IMR-90 (cell line): ENCODE data around the gene BDH1. TPM values are rescaled to one million over a fixed set of nuclear protein-coding genes. Genes with fewer than 3 reads are reported as not detected.

Source experiments
- ATAC-seq: fragments of 200-7000 bp; cut with Tn5 transposase; 2 replicates; pipeline ENCODE4 v1.9.1; 2020; ENCODE audit warnings: low read depth, mild to moderate bottlenecking, moderate library complexity
- BruUV-seq: library from RNA; stranded (reverse); fragments of 400-500 nt; replicated peaks from 2 replicates; lab custom pipeline; 2021; lab: Mats Ljungman, UMichigan
- CTCF ChIA-PET: fragments of 300-600 bp; formaldehyde crosslinking; extraction: SDS; loops from one replicate; lab custom pipeline; 2021; ENCODE audit warnings: antibody characterized with exemption; lab: Yijun Ruan, JAX
- POLR2A ChIA-PET: fragments of 300-600 bp; sonication (Branson Sonifier 250); formaldehyde crosslinking; loops from one replicate; lab custom pipeline; 2022; ENCODE audit warnings: antibody characterized with exemption; ENCODE audit not compliant: unreplicated experiment; lab: Charles Lee
- DNase-seq: peaks from one replicate; pipeline ENCODE4 v3.0.0; 2013
- H2AFZ ChIP-seq: replicated peaks from 2 replicates; pipeline ENCODE3; 2013; ENCODE audit warnings: low read length, mild to moderate bottlenecking; ENCODE audit not compliant: poor library complexity
- H2AK5ac ChIP-seq: 2 replicates; pipeline ENCODE4 v1.6.1; 2013; ENCODE audit warnings: low read depth, low read length, inconsistent platforms
- H2AK9ac ChIP-seq: replicated peaks from 2 replicates; pipeline ENCODE3; 2013; ENCODE audit warnings: mild to moderate bottlenecking, low read depth, low read length, moderate library complexity; ENCODE audit not compliant: poor library complexity
- H2BK120ac ChIP-seq: 2 replicates; pipeline ENCODE4 v1.6.1; 2013; ENCODE audit warnings: low read depth, low read length, inconsistent platforms
- H2BK15ac ChIP-seq: 3 replicates; pipeline ENCODE4 v1.6.1; 2013; ENCODE audit warnings: low read depth, low read length, inconsistent platforms
- H2BK20ac ChIP-seq: 2 replicates; pipeline ENCODE4 v1.6.1; 2013; ENCODE audit warnings: low read depth, mild to moderate bottlenecking, inconsistent platforms, low read length, moderate library complexity
- H2BK5ac ChIP-seq: 2 replicates; pipeline ENCODE4 v1.6.1; 2013; ENCODE audit warnings: mild to moderate bottlenecking, low read depth, low read length, inconsistent platforms; ENCODE audit not compliant: poor library complexity, severe bottlenecking
- H3K14ac ChIP-seq: replicated peaks from 2 replicates; pipeline ENCODE4 v1.6.1; 2013; ENCODE audit warnings: low read depth, low read length, inconsistent platforms
- H3K18ac ChIP-seq: 2 replicates; pipeline ENCODE4 v1.6.1; 2013; ENCODE audit warnings: low read depth, low read length, control low read depth
- H3K23ac ChIP-seq: 2 replicates; pipeline ENCODE4 v1.6.1; 2013; ENCODE audit warnings: low read depth, low read length, inconsistent platforms
- H3K27ac ChIP-seq: 2 replicates; pipeline ENCODE4 v1.5.1; 2013; ENCODE audit warnings: mild to moderate bottlenecking, control low read depth, low read length; ENCODE audit not compliant: insufficient read depth
- H3K27me3 ChIP-seq: 2 replicates; pipeline ENCODE4 v1.6.1; 2013; ENCODE audit warnings: low read length; ENCODE audit not compliant: control insufficient read depth, insufficient read depth
- H3K36me3 ChIP-seq: 2 replicates; pipeline ENCODE4 v1.6.1; 2013; ENCODE audit warnings: low read length, mixed read lengths; ENCODE audit not compliant: control insufficient read depth, insufficient read depth
- H3K4ac ChIP-seq: 2 replicates; pipeline ENCODE4 v1.6.1; 2013; ENCODE audit warnings: low read depth, low read length, inconsistent platforms
- H3K4me1 ChIP-seq: 2 replicates; pipeline ENCODE4 v1.6.1; 2013; ENCODE audit warnings: low read length, mixed read lengths; ENCODE audit not compliant: control insufficient read depth, insufficient read depth
- H3K4me2 ChIP-seq: 2 replicates; pipeline ENCODE4 v1.6.1; 2013; ENCODE audit warnings: low read depth, mild to moderate bottlenecking, control low read depth, low read length, moderate library complexity
- H3K4me3 ChIP-seq: 2 replicates; pipeline ENCODE4 v1.5.1; 2013; ENCODE audit warnings: low read depth, mild to moderate bottlenecking, control low read depth, low read length, moderate library complexity; ENCODE audit not compliant: insufficient read depth
- H3K56ac ChIP-seq: 2 replicates; pipeline ENCODE4 v1.6.1; 2013; ENCODE audit warnings: low read length, inconsistent platforms; ENCODE audit not compliant: insufficient read depth; ENCODE audit errors: extremely low read depth
- H3K79me1 ChIP-seq, 2 experiments: 2 replicates each; pipeline ENCODE4 v1.6.1; 2013; ENCODE audit warnings: low read length in 2 of 2, inconsistent platforms in 1 of 2, low read depth in 1 of 2
- H3K9ac ChIP-seq: 2 replicates; pipeline ENCODE4 v1.6.1; 2013; ENCODE audit warnings: low read depth, low read length, control low read depth
- H3K9me1 ChIP-seq: 2 replicates; pipeline ENCODE4 v1.6.1; 2013; ENCODE audit warnings: low read length, inconsistent platforms; ENCODE audit not compliant: insufficient read depth
- H3K9me3 ChIP-seq: 2 replicates; pipeline ENCODE4 v1.6.1; 2013; ENCODE audit warnings: low read length; ENCODE audit not compliant: control insufficient read depth, insufficient read depth
- H4K20me1 ChIP-seq: 2 replicates; pipeline ENCODE4 v1.6.1; 2013; ENCODE audit warnings: low read length, inconsistent platforms; ENCODE audit not compliant: insufficient read depth
- H4K5ac ChIP-seq: 2 replicates; pipeline ENCODE4 v1.6.1; 2013; ENCODE audit warnings: mild to moderate bottlenecking, low read depth, low read length, control low read depth
- H4K8ac ChIP-seq, 2 experiments: 2 replicates each; pipeline ENCODE4 v1.6.1; 2013; ENCODE audit warnings: low read depth in 2 of 2, low read length in 2 of 2, control low read depth in 1 of 2, inconsistent platforms in 1 of 2
- H4K91ac ChIP-seq: 2 replicates; pipeline ENCODE4 v1.6.1; 2013; ENCODE audit warnings: low read depth, low read length, inconsistent platforms; ENCODE audit not compliant: insufficient read depth
- BHLHE40 ChIP-seq: fragments of 150-350 bp; IDR thresholded peaks from 2 replicates; pipeline ENCODE4 v1.6.1; 2016; ENCODE audit warnings: mild to moderate bottlenecking, low read depth, low read length
- CEBPB ChIP-seq: IDR thresholded peaks from 2 replicates; pipeline ENCODE4 v1.6.1; 2012; ENCODE audit warnings: low read depth, low read length, improper control_type of control experiment
- CHD1 ChIP-seq: IDR thresholded peaks from 2 replicates; pipeline ENCODE4 v1.6.1; 2012; ENCODE audit warnings: low read depth, low read length, improper control_type of control experiment
- FOS ChIP-seq: fragments of 150-350 bp; IDR thresholded peaks from 2 replicates; pipeline ENCODE4 v1.6.1; 2016; ENCODE audit warnings: low read depth, low read length
- MAFK ChIP-seq: IDR thresholded peaks from 2 replicates; pipeline ENCODE4 v1.6.1; 2012; ENCODE audit warnings: low read depth, low read length, improper control_type of control experiment
- MAZ ChIP-seq: IDR thresholded peaks from 2 replicates; pipeline ENCODE4 v1.6.1; 2012; ENCODE audit warnings: low read depth, mild to moderate bottlenecking, low read length, improper control_type of control experiment, moderate library complexity, borderline replicate concordance
- MXI1 ChIP-seq: IDR thresholded peaks from 2 replicates; pipeline ENCODE4 v1.6.1; 2012; ENCODE audit warnings: low read depth, mild to moderate bottlenecking, low read length, moderate library complexity, borderline replicate concordance
- NFE2L2 ChIP-seq: fragments of 150-350 bp; IDR thresholded peaks from 2 replicates; pipeline ENCODE4 v1.6.1; 2016; ENCODE audit warnings: low read depth, mild to moderate bottlenecking, low read length
- POLR2A ChIP-seq: IDR thresholded peaks from 2 replicates; pipeline ENCODE4 v1.6.1; 2012; ENCODE audit warnings: mild to moderate bottlenecking, low read depth, low read length
- RAD21 ChIP-seq: IDR thresholded peaks from 2 replicates; pipeline ENCODE4 v1.6.1; 2012; ENCODE audit warnings: low read length, improper control_type of control experiment
- RCOR1 ChIP-seq: IDR thresholded peaks from 2 replicates; pipeline ENCODE4 v1.6.1; 2012; ENCODE audit warnings: mild to moderate bottlenecking, low read length, improper control_type of control experiment; ENCODE audit not compliant: insufficient replicate concordance
- RFX5 ChIP-seq: IDR thresholded peaks from 2 replicates; pipeline ENCODE4 v1.8.0; 2012; ENCODE audit warnings: low read depth, mild to moderate bottlenecking, low read length, moderate library complexity
- SMC3 ChIP-seq: fragments of 150-350 bp; IDR thresholded peaks from 2 replicates; pipeline ENCODE4 v1.6.1; 2016; ENCODE audit warnings: low read depth, mild to moderate bottlenecking, antibody characterized with exemption, low read length, moderate library complexity
- WGBS, 2 experiments: methylation state at CpG; one replicate each; pipeline versions ENCODE4 v1.1.5 to v1.1.7; 2013; ENCODE audit warnings: missing lambda C conversion rate in 2 of 2; ENCODE audit not compliant: insufficient read length in 1 of 2; ENCODE audit errors: extremely low coverage in 2 of 2; 5-methylcytosine and 5-hydroxymethylcytosine counted together
- dilution Hi-C: fragments of 300-500 bp; cut with HindIII; formaldehyde crosslinking; loops from one replicate; pipeline ENCODE4 v1.14.3; 2018; ENCODE audit warnings: low sequenced_read_pairs; ENCODE audit not compliant: unreplicated experiment
- in situ Hi-C: fragments of 300-500 bp; cut with MboI; formaldehyde crosslinking; loops from 3 replicates; pipeline ENCODE4 v1.14.3; 2019; ENCODE audit warnings: low sequenced_read_pairs, inconsistent platforms, mixed read lengths
- intact Hi-C: fragments of 100-400 bp; cut with micrococcal nuclease; formaldehyde crosslinking; loops from 2 replicates; pipeline ENCODE4 v1.10.0; 2022
- polyA plus RNA-seq, 3 experiments: library from polyadenylated mRNA; depleted of rRNA; stranded (reverse); fragments of >200 nt; gene quantifications; 2 replicates each; pipeline ENCODE4 v1.2.3, GENCODE V29; 2012; ENCODE audit warnings: low replicate concordance in 1 of 3
- total RNA-seq: library from RNA; depleted of rRNA; stranded (reverse); fragments of >200 nt; gene quantifications from 2 replicates; pipeline ENCODE4 v1.2.3, GENCODE V29; 2012
- TF ChIP-seq, protein P1 (sequence below): conservative IDR thresholded peaks from 2 replicates; pipeline ENCODE4 v1.5.1; 2012; ENCODE audit warnings: mild to moderate bottlenecking, low read depth, low read length, improper control_type of control experiment
- TF ChIP-seq, protein P2 (sequence below): fragments of 150-350 bp; IDR thresholded peaks from 2 replicates; pipeline ENCODE4 v1.6.1; 2016; ENCODE audit warnings: low read depth, mild to moderate bottlenecking, low read length, moderate library complexity, borderline replicate concordance
- TF ChIP-seq, protein P3 (sequence below): fragments of 150-350 bp; IDR thresholded peaks from 2 replicates; pipeline ENCODE4 v1.6.1; 2017; ENCODE audit warnings: mild to moderate bottlenecking, antibody characterized with exemption, low read length, low read depth

Gene BDH1
- total and polyA plus RNA-seq, 2 of the 4 experiments (the other 2 are of a cell fraction) = 2.7 to 4.4 TPM

DNA sequence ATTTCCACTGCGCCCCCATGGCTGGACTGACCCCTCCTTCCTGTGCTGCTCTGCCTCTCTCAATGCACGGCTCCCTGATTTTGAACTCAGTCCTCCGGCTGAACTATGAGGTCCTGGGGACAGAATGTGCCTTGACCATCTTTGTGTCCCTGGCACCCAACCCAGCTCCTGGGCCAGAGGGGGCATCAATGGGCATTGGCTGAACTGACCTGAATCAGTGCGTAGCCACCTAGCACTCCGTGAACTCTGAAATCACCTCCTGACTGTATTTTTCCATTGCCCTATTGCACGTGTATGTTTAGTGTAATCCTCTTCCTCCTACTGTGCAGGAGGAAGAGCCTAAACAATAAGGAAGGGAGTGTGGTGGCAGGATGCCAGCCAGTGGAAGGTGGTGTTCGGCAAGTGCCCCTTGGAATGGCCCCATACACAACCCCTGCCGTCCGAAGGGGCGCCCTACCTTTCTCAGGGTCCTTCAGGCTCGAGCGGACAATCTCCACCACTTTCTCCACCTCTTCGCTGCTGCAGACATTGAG lies 33.5 kb downstream of the BDH1 start:
- no peak overlapping the region for H4K91ac ChIP-seq
- peak overlapping the region; percentile 20; the same call in 1 of the 2 replicates for H2AK5ac ChIP-seq
- H3K18ac ChIP-seq = no peak overlapping the region
- dilution Hi-C loops (no loop called here), in situ Hi-C loops (no loop called here), intact Hi-C loops (no loop called here)
- no peak overlapping the region for H4K8ac ChIP-seq
- no peak for DNase-seq
- no peak for ATAC-seq
- no peak overlapping the region for H3K23ac ChIP-seq
- H3K27me3 ChIP-seq = peaks cover 5% of the 10 kb centered on the region; the same call in 1 of the 2 replicates
- no peak overlapping the region for H3K27ac ChIP-seq
- WGBS, 2 experiments = 97% methylated on average over 3 of the region's 13 CpGs; no CpG with 5 or more reads in 1 of the 2 experiments
- H3K9ac ChIP-seq = no peak overlapping the region
- H2AFZ ChIP-seq = no peak overlapping the region
- no peaks in the 10 kb centered on the region for H3K79me1 ChIP-seq
- H2BK20ac ChIP-seq = peak overlapping the region; percentile 42; the same call in 1 of the 2 replicates
- TF ChIP-seq, protein P1, sequence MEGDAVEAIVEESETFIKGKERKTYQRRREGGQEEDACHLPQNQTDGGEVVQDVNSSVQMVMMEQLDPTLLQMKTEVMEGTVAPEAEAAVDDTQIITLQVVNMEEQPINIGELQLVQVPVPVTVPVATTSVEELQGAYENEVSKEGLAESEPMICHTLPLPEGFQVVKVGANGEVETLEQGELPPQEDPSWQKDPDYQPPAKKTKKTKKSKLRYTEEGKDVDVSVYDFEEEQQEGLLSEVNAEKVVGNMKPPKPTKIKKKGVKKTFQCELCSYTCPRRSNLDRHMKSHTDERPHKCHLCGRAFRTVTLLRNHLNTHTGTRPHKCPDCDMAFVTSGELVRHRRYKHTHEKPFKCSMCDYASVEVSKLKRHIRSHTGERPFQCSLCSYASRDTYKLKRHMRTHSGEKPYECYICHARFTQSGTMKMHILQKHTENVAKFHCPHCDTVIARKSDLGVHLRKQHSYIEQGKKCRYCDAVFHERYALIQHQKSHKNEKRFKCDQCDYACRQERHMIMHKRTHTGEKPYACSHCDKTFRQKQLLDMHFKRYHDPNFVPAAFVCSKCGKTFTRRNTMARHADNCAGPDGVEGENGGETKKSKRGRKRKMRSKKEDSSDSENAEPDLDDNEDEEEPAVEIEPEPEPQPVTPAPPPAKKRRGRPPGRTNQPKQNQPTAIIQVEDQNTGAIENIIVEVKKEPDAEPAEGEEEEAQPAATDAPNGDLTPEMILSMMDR = no peak
- TF ChIP-seq, protein P2, sequence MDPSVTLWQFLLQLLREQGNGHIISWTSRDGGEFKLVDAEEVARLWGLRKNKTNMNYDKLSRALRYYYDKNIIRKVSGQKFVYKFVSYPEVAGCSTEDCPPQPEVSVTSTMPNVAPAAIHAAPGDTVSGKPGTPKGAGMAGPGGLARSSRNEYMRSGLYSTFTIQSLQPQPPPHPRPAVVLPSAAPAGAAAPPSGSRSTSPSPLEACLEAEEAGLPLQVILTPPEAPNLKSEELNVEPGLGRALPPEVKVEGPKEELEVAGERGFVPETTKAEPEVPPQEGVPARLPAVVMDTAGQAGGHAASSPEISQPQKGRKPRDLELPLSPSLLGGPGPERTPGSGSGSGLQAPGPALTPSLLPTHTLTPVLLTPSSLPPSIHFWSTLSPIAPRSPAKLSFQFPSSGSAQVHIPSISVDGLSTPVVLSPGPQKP = no peak
- TF ChIP-seq NFE2L2 (no peak), MAZ (no peak), CHD1 (no peak), CEBPB (no peak), FOS (no peak), RAD21 (no peak), MXI1 (no peak), RCOR1 (no peak), POLR2A (no peak), BHLHE40 (no peak), SMC3 (no peak), MAFK (no peak), RFX5 (no peak)
- TF ChIP-seq, protein P3, sequence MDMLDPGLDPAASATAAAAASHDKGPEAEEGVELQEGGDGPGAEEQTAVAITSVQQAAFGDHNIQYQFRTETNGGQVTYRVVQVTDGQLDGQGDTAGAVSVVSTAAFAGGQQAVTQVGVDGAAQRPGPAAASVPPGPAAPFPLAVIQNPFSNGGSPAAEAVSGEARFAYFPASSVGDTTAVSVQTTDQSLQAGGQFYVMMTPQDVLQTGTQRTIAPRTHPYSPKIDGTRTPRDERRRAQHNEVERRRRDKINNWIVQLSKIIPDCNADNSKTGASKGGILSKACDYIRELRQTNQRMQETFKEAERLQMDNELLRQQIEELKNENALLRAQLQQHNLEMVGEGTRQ = no peak
- peaks cover 3% of the 10 kb centered on the region; the same call in 1 of the 2 replicates for H3K9me1 ChIP-seq
- no TSS peak for BruUV-seq
- H2BK120ac ChIP-seq = no peak overlapping the region
- H4K20me1 ChIP-seq = no peaks in the 10 kb centered on the region
- H4K5ac ChIP-seq = peak overlapping the region; percentile 13; the same call in 1 of the 2 replicates
- no peaks in the 10 kb centered on the region for H3K36me3 ChIP-seq
- no peak overlapping the region for H3K4me3 ChIP-seq
- no peaks in the 10 kb centered on the region for H3K9me3 ChIP-seq
- H2BK5ac ChIP-seq = no peak overlapping the region
- H3K4ac ChIP-seq = no peak overlapping the region
- H3K14ac ChIP-seq = no peak overlapping the region
- ChIA-PET CTCF (no interaction called here), POLR2A (no interaction called here)
- H3K4me1 ChIP-seq = peaks cover 10% of the 10 kb centered on the region
- H2BK15ac ChIP-seq = 0 out of 3 replicates have a peak overlapping the region, but pooled peaks have one; percentile 7
- no peak overlapping the region for H3K4me2 ChIP-seq
- no peak overlapping the region for H2AK9ac ChIP-seq
- H3K56ac ChIP-seq = no peak overlapping the region
